Medulla oblongata (tissue), 1 donor: Measurements from ENCODE around the gene MMAB.
A peak's percentile ranks its signal among the peaks of the same experiment; 100 is the strongest.

Source experiments
- DNase-seq: peaks from one replicate; pipeline ENCODE4 v3.0.0-alpha.2; 2015; ENCODE audit errors: extremely low spot score

The MMAB gene

DNA sequence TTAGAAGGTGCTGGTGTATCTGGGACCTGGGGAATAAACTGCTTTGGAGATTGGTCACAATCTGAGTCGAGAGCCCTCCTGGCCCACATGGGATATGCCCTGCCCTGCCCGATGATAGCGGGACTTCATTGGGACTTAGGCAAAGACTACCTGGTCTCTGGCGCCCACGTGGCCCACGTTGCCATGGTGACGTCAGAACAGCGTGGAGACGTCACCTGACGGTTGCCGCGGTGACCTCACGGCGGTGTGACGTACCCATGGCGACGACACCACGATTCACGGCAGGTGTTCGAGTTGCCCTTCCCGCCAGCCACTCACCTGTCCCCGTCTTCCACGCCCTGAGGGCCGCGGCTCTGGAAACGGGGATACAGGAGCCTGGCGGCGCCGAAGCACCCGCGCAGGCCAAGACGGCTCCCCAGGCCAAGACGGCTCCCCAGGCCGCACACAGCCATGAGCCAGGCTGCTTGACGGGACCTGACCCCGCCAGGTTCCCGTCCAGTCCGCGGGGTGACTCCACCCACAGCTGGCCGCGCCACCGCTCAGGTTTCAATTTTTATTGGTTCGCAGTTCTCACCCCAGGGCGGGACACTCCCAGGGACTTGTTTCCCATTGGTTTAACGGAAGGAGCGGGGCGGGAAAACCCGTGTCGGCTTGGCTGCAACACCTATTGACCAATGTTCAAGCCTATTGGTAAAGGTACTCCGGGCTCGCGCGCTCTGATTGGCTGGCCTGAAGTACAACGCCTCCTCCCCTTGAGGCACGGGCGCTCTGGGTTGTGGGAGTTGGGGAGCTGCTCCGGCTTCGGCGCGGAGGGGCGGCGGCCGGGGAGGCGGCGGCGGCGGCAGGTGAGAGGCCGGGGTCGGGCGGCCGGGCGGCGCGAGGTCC is at the start of gene MMAB, which contains the start of gene MVK:
Gene MMAB, minus strand, starts transcription at position 476 of the 885 bp plus-strand sequence. Its CDS starts 24 bp downstream, at position 452.
Gene MVK, plus strand, starts transcription at position 766 of the 885 bp plus-strand sequence. CDS start 1,029 bp downstream, outside the sequence.
- peak; percentile 100 for DNase-seq

DNA sequence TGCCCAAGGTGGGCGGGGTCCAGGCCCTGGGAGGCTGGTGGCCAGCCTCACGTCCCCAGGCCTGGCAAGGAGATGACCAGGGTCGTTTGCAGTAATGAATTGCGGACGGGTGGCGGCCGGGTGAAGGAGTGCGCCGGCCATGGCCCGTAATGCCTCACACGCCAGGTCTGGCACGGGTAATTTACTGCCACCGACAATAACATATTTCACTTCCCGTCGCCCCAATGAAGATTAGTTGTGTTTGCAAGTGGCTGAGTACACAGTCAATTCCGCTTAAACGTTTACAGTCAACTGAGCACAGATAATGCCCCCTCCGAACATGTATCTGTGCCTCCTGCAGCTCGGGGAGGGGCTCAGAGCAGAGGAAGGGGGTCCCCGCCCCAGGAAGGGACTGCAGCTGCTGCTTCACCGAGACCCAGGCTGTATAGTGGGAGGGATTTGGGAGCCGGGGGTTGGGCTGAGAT is 48.6 kb upstream of the MMAB start:
- no peak for DNase-seq

DNA sequence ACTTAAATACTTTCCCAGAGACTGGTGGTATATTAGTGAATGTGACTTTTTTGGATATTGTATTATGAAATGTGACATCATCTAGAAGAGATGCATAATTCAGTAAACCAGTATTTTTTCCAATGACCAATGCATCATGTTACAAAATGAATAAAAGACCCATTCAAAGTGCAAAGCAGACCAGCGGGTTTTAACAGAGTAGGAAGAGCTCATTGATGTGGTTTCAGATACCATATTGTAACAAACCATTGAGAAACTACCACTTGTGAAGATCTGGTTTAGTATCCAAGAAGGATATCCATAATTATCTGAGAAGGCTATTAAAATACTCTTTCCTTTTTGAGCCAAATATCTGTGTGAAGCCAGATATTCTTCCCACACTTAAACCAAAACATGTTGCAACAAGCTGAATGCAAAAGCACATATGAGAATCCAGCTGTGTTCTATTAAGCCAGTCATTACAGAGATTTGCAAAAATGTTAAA is 47.9 kb upstream of the MMAB start:
- no peak for DNase-seq

DNA sequence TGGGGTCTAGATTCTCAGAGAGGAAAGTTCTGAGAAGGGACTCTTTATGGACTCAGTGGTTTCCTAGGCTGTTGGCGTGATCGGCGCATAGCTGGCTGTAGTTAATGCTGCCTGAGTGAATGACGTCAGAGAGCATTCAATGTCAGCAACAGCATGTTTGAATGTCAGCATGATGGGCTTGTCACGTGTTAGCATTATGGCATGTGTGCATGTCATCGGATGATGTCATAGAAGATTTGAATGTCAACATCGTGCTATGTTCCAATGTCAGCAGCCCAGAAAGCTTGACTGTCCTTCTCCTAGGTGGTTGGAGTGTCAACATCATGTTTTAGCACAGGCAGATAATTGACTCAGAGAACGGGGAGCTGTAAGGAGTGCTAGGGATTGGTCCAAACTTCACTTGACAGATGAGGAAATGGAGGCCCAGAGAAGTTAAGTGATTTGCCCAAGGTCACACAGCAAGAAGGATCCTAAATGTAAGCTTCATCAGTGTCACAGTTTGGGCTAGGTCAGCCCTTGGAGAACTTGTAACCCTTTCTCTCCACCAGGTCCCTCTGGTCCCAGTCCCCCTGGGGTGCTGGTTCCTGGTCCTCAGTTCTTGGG is 45.8 kb upstream of the MMAB start:
- no peak for DNase-seq

DNA sequence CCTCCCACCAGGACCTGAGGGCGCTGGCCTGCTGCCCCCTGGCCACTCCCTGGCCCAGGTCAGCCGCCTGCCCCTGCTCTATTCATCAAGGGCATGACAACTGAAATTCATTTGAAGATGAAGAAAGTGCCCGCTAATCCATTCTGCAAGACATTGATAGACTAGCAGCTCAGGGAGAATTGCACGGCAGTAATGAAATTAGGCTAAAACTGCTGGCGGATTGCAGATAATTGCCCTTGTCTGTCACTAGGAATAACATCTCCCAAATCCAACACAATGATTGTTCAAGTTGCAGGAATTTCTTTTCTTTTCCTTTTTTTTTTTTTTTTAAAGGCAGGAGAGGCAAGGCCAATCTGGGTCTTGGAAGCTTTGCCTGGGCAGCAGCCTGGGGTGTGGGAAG is 44.8 kb upstream of the MMAB start:
- no peak for DNase-seq

DNA sequence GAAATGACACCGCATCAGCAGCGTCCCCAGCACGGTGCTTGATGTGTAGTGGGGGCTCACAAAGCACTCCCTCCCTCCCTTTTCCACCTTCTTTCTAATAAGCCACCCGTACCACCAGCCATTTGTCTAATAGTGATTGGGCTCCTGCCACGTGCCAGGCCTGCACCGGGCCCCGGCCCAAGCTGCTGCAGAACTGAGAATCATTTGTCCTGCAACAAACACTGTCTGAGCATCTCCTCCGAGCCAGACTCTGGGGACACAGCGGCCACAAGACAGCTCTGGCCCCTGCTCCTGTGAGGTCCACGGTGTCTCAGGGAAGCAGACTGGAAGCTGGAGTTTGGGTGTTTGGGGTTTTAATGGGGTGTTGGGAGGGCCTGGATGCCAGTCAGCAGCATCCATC is 44.2 kb upstream of the MMAB start:
- peak; percentile 91 for DNase-seq

DNA sequence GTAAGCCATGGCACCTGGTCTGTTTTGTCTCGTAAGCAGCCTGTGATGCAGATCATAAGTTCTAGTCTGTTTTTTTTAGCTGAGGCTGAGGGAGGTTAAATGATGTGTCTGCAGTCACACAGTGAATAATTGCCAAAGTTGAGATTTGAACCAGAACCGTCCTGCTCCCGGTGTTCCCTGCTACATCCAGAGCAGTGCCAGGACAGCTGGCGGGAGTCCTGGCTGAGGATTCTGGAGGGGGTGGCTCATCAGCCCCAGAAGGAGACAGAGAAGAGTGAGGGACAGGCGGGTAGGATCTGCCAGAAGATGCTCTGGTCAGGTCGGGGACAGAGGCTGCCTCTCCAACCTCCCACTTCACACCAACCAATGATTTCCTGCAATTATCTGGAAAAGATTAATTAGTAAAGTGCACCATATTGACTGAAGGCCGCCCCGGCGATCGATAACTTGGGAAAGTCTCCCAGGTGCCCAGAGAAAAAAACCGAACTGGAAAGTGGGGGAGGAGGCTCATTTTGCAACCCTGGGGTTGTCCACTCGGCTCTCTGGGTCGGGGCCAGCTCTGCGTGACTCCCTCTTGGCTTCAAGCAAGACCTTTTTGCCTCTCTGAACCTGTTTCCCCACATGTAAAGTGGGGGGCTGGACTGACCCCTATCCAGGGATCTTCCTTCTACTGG is 42.4 kb upstream of the MMAB start:
- DNase-seq = no peak

DNA sequence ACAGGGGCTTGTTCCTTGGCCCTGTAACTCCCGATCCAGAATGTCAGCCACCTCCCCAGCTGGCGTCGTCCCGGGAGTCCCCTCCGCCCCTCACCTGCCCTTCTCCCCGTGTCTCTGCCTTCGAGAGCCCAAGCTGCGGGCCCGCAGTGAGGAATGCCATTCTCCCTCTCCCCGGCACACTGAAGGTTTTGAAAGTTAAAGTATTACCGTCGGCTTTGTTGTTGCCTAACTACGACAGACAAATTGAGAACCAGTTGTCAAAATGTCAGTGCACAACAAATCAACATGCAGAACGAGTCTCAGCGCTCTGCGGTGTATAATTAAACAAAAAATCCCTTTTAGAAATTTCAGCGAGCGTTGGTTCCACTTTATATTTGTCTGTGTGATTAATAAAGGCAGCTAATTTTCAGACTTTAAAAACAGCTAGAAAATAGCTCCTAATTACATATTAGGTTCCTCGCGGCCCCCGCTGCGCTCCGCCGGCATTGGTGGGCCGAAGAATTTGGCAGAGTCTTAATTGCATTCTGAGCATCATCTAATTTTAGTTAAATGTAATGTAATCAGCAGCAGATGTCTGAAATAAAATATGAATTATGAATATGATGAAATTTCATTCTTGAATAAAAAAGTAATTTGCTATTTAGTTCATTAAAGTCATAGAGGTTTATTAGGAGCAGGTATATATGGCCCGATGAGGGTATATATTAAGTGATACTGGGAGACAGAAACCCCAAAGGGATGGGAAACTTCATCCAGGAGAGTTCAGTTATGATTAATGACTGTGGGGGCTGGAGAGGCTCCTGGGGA is 40.5 kb upstream of the MMAB start:
- DNase-seq = no peak

DNA sequence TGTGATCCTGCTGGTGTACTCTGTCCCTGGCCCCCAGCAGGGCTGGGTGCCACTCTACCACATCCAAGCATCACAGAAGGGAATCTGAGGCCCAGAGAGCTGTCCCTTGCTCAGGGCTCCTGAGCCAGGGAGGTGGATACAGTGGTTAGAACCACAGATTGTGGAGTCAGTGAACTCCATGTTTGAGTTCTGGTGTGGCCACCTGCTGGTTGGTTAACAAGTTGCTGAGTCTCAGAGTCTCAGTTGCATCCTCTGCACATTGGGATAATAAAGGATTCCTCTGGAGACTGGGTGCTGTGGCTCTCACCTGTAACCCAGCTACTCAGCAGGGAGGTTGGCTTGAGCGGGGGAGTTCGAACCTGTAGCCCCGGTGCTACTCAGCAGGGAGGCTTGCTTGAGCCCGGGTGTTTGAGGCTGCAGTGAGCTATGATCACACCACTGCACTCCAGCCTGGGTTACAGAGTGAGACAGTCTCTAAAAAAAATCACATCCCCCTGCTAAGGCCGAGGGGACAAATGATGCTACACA is 39.7 kb upstream of the MMAB start:
- DNase-seq = no peak

DNA sequence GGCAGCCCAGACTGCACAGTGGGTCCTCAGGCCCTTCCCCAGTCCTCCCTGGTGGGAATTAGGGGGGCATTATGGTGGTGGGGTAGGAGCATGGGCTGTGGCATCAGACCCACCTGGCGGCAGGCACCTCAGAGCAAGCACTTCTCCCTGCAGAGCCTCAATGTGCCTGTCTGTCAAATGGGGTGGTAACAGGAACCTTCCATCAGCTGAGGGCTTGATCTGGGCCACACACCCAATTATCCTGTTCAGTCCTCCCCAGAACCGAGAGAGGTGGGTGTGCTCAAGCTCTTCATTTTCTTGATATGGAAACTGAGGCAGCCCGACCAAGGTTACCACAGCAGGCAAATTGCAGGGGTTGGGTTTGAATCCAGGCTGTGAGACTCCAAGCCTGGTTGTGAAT is 38.7 kb upstream of the MMAB start:
- no peak for DNase-seq

DNA sequence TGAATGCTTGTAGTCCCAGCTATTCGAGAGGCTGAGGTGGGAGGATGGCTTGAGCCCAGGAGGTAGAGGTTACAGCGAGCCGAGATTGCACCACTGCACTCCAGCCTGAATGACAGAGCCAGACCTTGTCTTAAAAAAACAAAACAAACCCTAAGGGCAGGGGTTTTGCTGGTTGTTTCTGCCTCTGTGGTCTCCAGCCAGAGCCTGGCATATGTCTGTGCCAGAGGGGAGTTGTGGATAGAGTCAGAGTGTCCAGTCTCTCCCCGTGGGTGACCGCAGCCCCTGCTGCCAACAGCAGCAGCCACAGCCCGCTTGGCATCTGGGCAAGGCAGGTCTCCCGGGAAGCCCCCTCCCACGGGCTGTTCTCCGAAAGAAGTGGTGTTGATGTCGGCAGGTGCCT is 37.9 kb upstream of the MMAB start:
- DNase-seq = no peak

DNA sequence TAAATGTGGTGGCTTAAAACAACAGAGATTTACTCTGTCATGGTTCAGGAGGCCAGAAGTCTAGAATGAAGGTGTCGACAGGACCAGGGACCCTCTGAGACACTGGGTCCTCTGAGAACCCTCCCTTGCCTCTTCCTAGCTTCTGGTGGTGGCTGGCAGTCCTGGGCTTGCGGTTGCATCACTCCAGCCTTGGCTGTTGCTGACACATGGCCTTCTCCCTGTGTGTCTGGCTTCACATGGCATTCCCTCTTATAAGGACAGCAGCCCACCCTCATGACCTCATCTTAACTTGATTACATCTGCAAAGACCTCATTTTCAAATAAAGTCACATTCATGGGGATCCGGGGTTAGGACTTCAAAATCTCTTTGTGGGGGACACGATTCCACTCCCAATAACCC is 37.2 kb upstream of the MMAB start:
- DNase-seq = no peak

DNA sequence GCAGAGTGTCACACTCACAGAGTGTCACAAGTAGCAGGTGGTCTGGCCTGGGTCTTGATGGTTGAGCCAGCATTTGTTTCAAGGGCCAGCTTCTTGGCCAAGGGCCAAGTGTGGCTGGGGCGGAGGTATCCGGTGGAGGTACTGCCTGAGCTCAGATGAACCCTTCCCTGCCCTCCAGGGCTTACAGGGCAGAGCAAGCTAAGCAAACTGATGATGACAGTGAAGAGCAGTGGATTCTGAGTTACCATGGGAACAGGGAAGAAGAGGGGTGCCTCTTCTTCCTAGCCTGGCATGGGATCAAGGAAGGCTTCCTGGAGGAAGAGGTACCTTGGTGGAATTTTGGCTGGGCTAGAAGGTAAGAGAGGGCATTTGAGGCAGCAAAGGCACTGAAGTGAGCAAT is 36.0 kb upstream of the MMAB start:
- no peak for DNase-seq

DNA sequence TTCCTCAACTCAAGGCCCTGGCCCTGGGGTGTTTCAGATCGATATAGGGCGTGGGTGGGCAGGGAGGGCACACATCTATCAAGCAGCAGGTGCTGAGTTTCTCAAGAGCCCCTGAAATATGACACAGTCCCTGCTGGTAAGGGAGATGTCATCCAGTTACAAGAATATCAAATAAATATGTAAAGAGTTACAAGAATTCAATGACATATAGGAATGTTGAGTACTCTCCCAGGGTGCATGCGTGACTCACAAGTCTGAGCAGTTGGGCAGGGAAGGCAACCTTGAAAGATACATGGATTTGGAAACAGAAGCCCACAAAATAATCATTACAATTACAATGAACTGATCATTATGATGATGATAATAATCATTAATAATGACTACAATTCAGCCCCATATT is 35.5 kb upstream of the MMAB start:
- DNase-seq = no peak

DNA sequence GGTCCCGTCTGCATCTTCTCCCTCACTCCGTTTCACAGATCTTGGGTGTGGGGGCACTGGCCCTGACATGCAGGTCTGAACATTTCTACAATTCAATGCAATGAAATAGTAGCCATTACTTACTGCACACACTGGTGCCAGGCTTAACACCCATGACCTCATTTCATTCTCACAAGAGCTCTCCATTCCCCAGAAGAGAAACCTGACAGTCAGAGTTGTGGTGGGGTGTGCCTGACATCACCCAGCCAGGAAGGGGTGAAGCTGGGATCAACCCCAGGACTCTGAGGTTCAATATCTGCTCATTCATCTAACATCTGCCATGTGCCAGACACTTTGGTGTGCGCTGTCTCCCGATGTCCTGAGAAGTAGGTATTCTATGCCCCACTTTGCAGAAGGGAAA is 35.0 kb upstream of the MMAB start:
- no peak for DNase-seq

DNA sequence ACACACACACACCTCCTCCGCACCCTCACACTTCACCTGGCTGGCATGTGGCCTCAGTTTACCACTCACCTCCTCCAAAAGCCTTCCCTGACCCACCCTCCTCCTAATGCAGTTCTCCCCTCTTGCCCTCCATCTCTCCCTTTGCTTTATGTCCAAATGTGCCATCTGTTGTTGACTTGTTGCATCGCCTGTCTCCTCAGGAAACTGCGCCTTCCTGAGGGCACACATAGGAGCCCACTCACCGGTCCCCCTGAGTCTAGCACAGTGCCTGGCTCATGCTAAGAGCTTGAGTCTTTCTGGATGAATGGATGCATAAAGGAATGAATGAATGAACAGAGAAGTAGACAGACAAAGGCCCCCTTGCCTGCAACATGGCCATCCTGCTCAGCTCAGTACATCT is 34.3 kb upstream of the MMAB start:
- DNase-seq = no peak

DNA sequence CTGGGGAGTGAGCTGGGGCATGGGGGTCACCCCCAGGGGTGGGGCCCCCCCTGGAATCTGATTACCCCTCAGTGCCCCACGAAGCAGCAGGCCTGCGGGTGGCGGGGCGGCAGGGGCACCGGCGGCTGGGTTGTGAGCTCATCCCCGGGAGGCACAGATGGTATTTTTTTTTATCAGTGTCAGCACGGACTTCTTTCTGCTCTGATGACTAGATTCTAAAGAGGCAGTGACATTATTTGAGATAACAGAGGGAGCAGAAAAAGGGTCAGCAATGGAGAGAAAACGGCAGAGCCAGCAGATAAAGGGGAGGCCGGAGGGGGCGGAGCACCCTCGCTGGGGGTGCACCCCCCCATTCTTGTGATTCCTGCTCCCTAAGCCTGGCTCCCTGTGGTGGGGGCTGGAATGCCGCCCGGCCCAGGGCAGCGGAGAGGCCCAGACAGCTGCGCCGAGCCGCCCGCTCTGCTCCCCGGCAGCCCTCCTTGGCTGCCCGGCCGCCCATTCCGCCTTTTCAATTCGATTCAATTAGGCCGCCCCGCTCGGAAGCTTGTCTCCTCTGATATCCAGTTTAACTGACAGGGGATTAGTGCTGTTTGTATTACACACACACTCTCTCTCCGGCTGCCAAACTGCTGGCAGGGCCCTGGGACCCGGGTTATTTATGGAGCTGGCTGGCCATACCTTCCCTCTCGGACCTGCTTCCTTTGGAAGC is 33.2 kb upstream of the MMAB start:
- DNase-seq = peak; percentile 70

DNA sequence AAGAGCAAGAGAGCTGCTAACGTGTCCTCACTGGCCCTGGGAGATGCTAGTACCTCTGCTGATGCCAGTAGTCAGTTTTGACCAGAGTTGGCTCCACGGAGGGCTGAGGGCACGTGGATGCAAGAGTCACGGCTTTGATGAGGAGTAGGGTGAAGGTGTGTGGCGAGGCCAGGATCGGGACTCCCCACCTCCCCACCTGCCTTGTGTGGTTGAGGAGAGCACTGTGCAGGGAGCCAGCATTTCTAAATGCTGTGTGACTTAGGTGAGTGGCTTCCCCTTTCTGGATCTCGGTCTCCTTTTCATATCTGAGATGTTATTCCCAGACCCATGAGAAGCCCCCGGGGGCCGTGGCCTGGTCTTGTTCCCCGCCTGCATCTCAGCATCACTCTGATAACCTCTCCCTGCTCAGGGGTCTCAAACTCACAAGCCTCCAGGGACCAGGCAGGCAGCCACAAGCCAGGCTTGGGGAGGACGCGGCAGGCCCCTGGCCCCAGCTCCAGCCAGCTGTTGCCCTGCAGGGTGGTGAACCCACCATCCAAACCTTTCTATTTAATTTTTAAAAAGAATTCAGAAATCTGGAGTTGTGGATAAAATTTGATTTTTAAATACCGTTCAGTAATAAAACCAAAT is 32.4 kb upstream of the MMAB start:
- no peak for DNase-seq

DNA sequence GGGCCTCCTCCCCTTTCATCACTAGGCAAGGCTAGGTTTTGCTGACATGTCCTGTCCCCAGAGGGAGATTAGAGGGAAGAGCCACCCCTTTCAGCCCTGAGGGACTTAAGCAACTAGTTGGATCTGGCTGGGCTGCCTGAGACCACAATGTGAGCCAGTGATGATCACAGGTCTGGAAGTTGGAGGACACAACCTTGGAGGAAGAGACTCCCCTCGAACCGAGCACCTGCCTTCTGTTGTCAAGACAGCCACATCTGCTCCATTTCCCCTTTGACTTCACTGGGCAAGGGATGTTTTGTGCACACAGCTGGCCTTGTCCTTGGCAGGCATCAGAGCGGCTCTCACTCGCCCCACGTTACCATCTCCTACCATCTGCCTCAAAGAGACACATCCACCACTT is 31.7 kb upstream of the MMAB start:
- DNase-seq = no peak

DNA sequence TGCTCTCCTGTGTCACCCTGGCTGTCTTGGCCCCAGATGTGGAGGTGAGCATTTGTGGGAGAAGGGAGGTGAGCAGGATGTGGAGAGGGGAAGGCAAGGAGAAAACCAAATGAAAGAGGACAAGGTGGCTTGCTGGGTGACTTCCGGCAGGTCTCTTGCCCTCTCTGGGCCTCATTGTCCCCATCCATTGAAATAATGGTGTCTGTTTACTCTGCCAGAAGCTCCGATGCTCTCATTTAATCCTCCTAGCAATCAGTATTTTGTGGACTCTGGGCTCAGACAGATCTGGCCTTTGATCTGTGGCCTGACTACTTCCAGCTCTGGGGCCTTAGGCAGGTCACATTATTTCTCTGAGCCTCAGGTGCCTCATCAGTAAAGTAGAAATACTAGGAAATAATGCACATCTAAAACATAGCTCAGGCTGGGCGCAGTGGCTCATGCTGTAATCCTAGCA is 30.9 kb upstream of the MMAB start:
- DNase-seq = no peak
